Measurements from ENCODE around the gene MAP3K3.

- TF ChIP-seq GATA2 (IDR thresholded peaks at IDR 0.05; ENCODE audit: low read depth, low read length) (no peak), GATA3 (IDR thresholded peaks at IDR 0.05; ENCODE audit: low read depth, low read length) (no peak)
Measured at GRCh38 chr17:63646488-63646806, 24.2 kb downstream of the MAP3K3 start.

Measured in SH-SY5Y (cell line).